Measurements from ENCODE around the gene SLC1A5. TPM values are rescaled to one million over a fixed set of nuclear protein-coding genes. Genes with fewer than 3 reads are reported as not detected.

The SLC1A5 gene
- 10 to 100 TPM; 58.1 to 69.9 TPM for total RNA-seq
- 91.0 TPM for polyA plus RNA-seq (ENCODE audit: insufficient read depth, low read depth, low replicate concordance)
- long read RNA-seq, donor 1, transcript SLC1A5-203 (8 exons, 2,882 nt): major isoform, 17 of 18 reads
- long read RNA-seq, donor 1, partial matches to known transcripts: 0 of 18 reads
- long read RNA-seq, donor 1, other reads (novel, unspliced or antisense): 0 of 18 reads
- long read RNA-seq, donor 2, transcript SLC1A5-203 (8 exons, 2,882 nt): major isoform, 15 of 15 reads
- long read RNA-seq, donor 2, partial matches to known transcripts: 0 of 15 reads
- long read RNA-seq, donor 2, other reads (novel, unspliced or antisense): 0 of 15 reads

GRCh38 chr19:46788262-46788967, at the start of gene SLC1A5:
Gene SLC1A5, minus strand, starts transcription at chr19:46788594. Its CDS starts 629 bp downstream, at chr19:46787965.
- TF ChIP-seq POLR2A (IDR thresholded peaks at IDR 0.05): peak; percentile 34
- TF ChIP-seq, protein P1, sequence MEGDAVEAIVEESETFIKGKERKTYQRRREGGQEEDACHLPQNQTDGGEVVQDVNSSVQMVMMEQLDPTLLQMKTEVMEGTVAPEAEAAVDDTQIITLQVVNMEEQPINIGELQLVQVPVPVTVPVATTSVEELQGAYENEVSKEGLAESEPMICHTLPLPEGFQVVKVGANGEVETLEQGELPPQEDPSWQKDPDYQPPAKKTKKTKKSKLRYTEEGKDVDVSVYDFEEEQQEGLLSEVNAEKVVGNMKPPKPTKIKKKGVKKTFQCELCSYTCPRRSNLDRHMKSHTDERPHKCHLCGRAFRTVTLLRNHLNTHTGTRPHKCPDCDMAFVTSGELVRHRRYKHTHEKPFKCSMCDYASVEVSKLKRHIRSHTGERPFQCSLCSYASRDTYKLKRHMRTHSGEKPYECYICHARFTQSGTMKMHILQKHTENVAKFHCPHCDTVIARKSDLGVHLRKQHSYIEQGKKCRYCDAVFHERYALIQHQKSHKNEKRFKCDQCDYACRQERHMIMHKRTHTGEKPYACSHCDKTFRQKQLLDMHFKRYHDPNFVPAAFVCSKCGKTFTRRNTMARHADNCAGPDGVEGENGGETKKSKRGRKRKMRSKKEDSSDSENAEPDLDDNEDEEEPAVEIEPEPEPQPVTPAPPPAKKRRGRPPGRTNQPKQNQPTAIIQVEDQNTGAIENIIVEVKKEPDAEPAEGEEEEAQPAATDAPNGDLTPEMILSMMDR (IDR thresholded peaks at IDR 0.05): no peak
- Histone ChIP-seq H3K9me3 (no peaks in the 10 kb centered on the region), H3K27ac (peak within 1 kb of the TSS; percentile 83 to 87), H3K4me3 (peak within 1 kb of the TSS; percentile 71 to 72), H3K27me3 (no peaks in the 10 kb centered on the region), H3K36me3 (ENCODE audit: low read depth, missing control alignments) (no peaks in the 10 kb centered on the region), H3K4me1 (peaks cover 31% of the 10 kb centered on the region)
- peak; percentile 97 for DNase-seq
- intact Hi-C loops (cut with DNase I; ENCODE audit: low total_unique reads): no loop called here
- 2% methylated on average over 28 to 33 of the region's 46 CpGs for WGBS, 2 donors

DNA sequence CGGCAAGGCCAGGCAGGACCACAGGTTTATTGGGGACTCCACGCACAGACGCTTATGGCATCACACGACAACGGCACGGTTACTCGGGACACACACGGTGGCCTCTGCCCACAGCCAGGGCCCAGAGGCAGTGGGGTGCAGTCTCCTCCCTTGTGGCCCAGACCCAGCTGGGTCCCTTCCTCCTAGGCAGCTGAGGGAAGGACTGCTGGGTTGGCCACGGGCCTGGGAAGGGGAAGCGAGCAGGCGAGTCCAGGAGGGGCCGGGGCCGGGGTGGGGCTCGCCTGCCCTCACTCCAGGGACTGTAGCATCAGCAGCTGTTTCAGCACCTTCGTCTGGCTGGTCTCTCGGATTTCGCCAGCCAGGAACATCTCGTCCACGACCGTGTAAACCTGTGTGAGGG, 49.8 kb upstream of the SLC1A5 start:
- Histone ChIP-seq H3K27ac (no peak overlapping the region), H3K4me3 (no peak overlapping the region), H3K36me3 (ENCODE audit: low read depth, missing control alignments) (no peaks in the 10 kb centered on the region), H3K4me1 (no peaks in the 10 kb centered on the region), H3K9me3 (no peaks in the 10 kb centered on the region), H3K27me3 (no peaks in the 10 kb centered on the region)
- intact Hi-C loops (cut with DNase I; ENCODE audit: low total_unique reads): no loop called here
- no peak for DNase-seq
- WGBS, 2 donors: 79 to 81% methylated on average over 5 to 20 of the region's 20 CpGs
- no peak for TF ChIP-seq POLR2A (IDR thresholded peaks at IDR 0.05)
- TF ChIP-seq, protein P1 (IDR thresholded peaks at IDR 0.05): no peak

- H3K27me3 ChIP-seq: no peaks in the 10 kb centered on the region
- intact Hi-C loops (cut with DNase I; ENCODE audit: low total_unique reads): no loop called here
- H3K27ac ChIP-seq: no peak overlapping the region
- TF ChIP-seq POLR2A (IDR thresholded peaks at IDR 0.05): no peak
- TF ChIP-seq, protein P1 (IDR thresholded peaks at IDR 0.05): no peak
- no peak for DNase-seq
- no peaks in the 10 kb centered on the region for H3K36me3 ChIP-seq (ENCODE audit: low read depth, missing control alignments)
- H3K4me3 ChIP-seq: no peak overlapping the region
- no peaks in the 10 kb centered on the region for H3K4me1 ChIP-seq
- no peaks in the 10 kb centered on the region for H3K9me3 ChIP-seq
- WGBS, 2 donors: 92 to 94% methylated on average over 6 of the region's 6 CpGs
Measured at GRCh38 chr19:46834984-46835383, 46.6 kb upstream of the SLC1A5 start.

- DNase-seq: no peak
- Histone ChIP-seq H3K4me3 (no peak overlapping the region), H3K36me3 (ENCODE audit: low read depth, missing control alignments) (no peaks in the 10 kb centered on the region), H3K9me3 (no peaks in the 10 kb centered on the region), H3K4me1 (no peaks in the 10 kb centered on the region), H3K27ac (no peak overlapping the region), H3K27me3 (no peaks in the 10 kb centered on the region)
- intact Hi-C loops (cut with DNase I; ENCODE audit: low total_unique reads): no loop called here
- TF ChIP-seq POLR2A (IDR thresholded peaks at IDR 0.05): no peak
- TF ChIP-seq, protein P1 (IDR thresholded peaks at IDR 0.05): no peak
- WGBS, 2 donors: 80 to 89% methylated on average over 5 of the region's 5 CpGs
Measured at GRCh38 chr19:46834121-46834520, 45.7 kb upstream of the SLC1A5 start.

All from testis (tissue), 5 donors.